ENCODE results near the gene ZCCHC14.

Gene ZCCHC14

GRCh38 chr16:87457709-87458423 is 35.0 kb downstream of the ZCCHC14 start:
- no peak for TF ChIP-seq CTCF (IDR thresholded peaks at IDR 0.05; ENCODE audit: control insufficient read depth, insufficient read depth, low read depth, low read length, missing control alignments)
- DNase-seq (ENCODE audit: low read depth): peak; percentile 98
- no peak overlapping the region for H3K4me3 ChIP-seq (ENCODE audit: control insufficient read depth, low read depth, low read length)

GRCh38 chr16:87457061-87457611 is 35.7 kb downstream of the ZCCHC14 start:
- H3K4me3 ChIP-seq (ENCODE audit: control insufficient read depth, low read depth, low read length): no peak overlapping the region
- no peak for DNase-seq (ENCODE audit: low read depth)
- TF ChIP-seq CTCF (IDR thresholded peaks at IDR 0.05; ENCODE audit: control insufficient read depth, insufficient read depth, low read depth, low read length, missing control alignments): no peak

- TF ChIP-seq CTCF (IDR thresholded peaks at IDR 0.05; ENCODE audit: control insufficient read depth, insufficient read depth, low read depth, low read length, missing control alignments): no peak
- no peak for DNase-seq (ENCODE audit: low read depth)
Measured at GRCh38 chr16:87454391-87454790, 38.4 kb downstream of the ZCCHC14 start.

GRCh38 chr16:87453326-87453725 is 39.5 kb downstream of the ZCCHC14 start:
- no peak for TF ChIP-seq CTCF (IDR thresholded peaks at IDR 0.05; ENCODE audit: control insufficient read depth, insufficient read depth, low read depth, low read length, missing control alignments)
- DNase-seq (ENCODE audit: low read depth): no peak
- H3K4me3 ChIP-seq (ENCODE audit: control insufficient read depth, low read depth, low read length): no peak overlapping the region

More at GRCh38 chr16:87454391-87454790, 38.4 kb downstream of the ZCCHC14 start:
- H3K4me3 ChIP-seq (ENCODE audit: control insufficient read depth, low read depth, low read length): no peak overlapping the region

- TF ChIP-seq CTCF (IDR thresholded peaks at IDR 0.05; ENCODE audit: control insufficient read depth, insufficient read depth, low read depth, low read length, missing control alignments): no peak
- no peak for DNase-seq (ENCODE audit: low read depth)
- no peak overlapping the region for H3K4me3 ChIP-seq (ENCODE audit: control insufficient read depth, low read depth, low read length)
Measured at GRCh38 chr16:87451563-87452210, 41.1 kb downstream of the ZCCHC14 start.

- H3K4me3 ChIP-seq (ENCODE audit: control insufficient read depth, low read depth, low read length): no peak overlapping the region
- no peak for TF ChIP-seq CTCF (IDR thresholded peaks at IDR 0.05; ENCODE audit: control insufficient read depth, insufficient read depth, low read depth, low read length, missing control alignments)
- DNase-seq (ENCODE audit: low read depth): no peak
Measured at GRCh38 chr16:87448866-87449265, 44.0 kb downstream of the ZCCHC14 start.

Measured in AG09309 (cell line).